DMS53 (cell line): Measurements from ENCODE around the gene CCDC117.
"Not testable (repeated sequence)": the region's sequence is repeated elsewhere in the genome, so short reads cannot be mapped to it uniquely, and the experiment has no call there.

ENCODE experiments used
- DNase-seq: peaks from one replicate; lab custom pipeline; 2025; lab: John Stamatoyannopoulos, UW

Gene CCDC117

GRCh38 chr22:28801845-28802594 lies 29.5 kb downstream of the CCDC117 start:
- peak; percentile 82 for DNase-seq

GRCh38 chr22:28802595-28803123 lies 30.2 kb downstream of the CCDC117 start:
- peak; percentile 57 for DNase-seq

- not testable (repeated sequence) for DNase-seq
Measured at GRCh38 chr22:28805426-28805825, 32.9 kb downstream of the CCDC117 start.

DNA sequence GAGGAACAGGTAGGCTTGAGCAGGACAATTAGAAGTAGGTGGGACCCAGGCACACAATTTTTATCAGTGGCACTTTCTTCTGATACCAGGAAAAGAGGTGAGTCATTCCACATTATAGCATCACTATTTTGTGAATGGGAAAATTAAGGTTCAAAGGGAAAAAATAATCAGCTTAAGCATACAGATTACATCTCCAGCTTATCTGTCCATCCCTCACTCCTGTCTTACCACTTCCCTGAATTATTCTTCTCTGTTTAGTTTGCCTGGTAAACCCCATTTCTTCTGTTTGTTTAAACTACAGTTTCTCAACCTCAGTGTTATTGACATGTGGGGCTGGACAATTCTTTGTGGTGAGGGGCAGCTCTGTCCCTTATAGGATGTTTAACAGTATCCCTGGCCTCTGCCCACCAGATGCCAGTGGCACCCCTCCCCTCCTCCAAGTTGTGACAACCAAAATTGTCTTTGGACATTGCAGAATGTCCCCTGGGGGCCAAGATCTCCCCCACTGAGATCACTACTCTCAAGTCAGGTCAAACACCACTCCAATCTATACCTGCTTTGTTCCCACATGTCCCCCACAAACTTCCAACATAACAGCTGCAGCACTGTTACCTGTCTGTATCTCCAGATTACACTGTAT lies 36.3 kb downstream of the CCDC117 start:
- no peak for DNase-seq

GRCh38 chr22:28810821-28811491 lies 38.5 kb downstream of the CCDC117 start:
- DNase-seq = no peak

GRCh38 chr22:28812516-28812915 lies 40.0 kb downstream of the CCDC117 start:
- DNase-seq = no peak

DNA sequence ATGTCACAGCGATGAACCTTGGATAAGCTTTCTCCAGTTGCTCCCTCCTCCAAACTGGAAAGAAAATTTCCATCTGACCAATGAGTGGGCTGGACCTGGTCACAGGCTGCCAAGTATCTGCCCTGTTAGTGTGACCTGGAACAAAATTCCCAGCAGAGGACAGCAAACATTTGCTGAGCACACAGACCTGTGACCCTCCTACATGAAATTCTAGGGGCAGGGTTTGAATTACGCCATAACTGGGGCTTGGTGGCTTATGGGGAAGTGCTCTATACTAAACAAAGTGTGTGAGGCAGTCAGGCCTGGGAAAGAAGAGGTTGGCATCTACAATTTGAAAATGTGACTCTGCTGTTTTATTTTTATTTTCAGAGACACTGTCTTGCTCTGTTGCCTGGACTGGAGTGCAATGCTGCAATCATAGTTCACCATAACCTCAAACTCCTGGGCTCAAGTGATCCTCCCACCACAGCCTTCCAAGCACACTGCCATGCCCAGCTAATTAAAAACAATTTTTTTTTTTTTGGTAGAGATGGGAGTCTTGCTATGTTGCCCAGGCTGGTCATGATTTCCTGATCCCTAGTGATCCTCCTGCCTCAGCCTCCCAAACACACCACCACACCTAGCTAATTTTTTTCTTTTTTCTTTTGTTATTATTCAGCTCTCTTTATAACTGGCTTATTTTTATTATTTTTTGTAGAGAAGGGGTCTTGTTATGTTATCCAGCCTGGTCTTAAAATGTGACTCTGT lies 41.5 kb downstream of the CCDC117 start:
- peak; percentile 72 for DNase-seq

DNA sequence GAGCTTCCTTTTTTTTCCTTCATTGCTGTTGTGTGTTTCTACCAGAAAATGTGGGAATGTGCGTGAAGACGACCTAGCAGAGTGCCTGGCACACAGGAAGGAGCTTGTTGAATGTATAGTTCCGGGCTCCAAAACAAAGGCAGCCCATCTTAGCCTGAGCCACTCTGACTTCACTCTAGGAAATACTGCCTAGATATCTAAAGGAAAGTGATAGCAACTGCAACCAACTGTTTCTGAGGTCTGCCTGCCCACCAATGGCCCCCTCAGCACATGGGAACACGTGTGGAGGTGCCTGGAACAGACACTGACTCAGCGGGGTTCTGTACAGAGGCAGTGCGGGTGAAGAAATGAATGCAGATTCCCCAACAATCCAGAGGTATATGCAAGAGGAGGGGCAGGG lies 42.6 kb downstream of the CCDC117 start:
- DNase-seq = peak; percentile 22

DNA sequence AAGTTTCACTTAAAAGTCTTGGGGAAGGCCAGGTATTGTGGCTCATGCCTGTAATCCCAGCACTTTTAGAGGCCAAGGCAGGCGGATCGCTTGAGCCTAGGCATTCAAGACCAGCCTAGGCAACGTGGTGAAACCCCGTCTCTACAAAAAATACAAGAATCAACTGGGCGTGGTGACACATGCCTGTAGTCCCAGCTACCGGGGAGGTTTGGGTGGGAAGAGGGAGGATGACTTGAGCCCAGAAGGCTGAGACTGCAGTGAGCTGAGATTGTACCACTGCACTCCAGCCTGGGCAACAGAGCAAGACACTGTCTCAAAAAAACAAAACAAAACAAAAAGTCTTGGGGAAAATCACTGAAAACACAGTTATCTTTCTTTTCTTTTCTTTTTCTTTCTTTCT lies 43.2 kb downstream of the CCDC117 start:
- DNase-seq = no peak

DNA sequence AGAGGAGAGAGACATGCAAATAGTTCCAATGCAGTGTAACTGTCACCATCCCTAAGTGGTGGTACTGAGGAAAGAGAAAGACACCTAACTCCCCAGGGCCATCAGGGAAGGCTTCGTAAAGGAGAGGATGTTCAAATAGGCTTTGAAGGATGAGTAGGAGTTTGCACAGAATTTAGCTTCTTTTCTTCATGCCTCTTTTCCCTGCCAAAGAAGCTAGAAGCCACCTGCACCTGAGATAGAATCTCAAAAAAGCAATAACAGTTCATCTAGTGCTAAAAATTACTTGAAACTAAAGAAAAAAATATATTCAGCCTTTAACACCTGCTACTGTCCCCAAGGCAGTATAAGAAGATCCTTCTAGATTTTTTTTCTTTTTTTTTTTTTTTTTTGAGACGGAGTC lies 44.6 kb downstream of the CCDC117 start:
- DNase-seq = no peak

DNA sequence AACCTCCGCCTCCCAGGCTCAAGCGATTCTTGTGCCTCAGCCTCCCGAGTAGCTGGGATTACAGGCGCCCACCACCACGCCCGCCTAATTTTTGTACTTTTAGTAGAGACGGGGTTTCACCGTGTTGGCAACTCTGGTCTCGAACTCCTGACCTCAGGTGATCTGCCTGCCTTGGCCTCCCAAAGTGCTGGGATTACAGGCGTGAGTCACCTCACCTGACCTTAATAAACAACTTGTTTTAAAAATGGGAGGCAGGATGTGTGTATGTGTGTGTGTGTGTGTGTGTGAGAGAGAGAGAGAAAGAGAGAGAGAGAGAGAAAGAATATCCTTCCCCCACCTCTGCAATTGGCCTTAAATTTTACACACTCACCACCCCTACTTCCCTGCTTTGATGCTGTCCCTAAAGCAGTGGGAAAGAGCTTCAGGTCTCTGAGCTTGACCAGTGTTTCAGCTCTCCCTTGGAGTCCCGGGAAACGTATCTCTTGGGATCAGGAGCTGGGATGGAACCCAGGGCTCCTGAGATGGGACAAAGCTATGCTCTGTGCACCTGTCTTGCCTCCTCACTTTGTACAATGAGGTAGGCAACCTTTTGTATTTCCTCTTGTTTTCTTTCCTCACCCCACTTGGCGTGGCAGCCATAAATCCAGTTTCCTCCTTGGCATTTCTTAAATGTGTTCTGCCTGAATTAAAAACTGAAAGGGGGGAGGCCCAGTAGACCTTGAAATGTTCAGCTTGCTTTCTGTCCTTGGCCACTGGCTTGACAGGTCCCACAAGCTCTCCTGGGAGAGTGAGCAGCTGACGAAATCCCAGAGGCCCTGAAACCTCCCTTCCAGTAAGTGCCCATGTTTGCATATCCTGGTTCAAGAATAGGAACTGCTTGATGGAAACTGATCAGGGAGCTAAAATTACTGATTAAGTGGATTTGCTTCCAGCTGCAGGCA lies 45.7 kb downstream of the CCDC117 start:
- DNase-seq = peak; percentile 89

- DNase-seq = peak; percentile 64
Measured at GRCh38 chr22:28819253-28820096, 47.0 kb downstream of the CCDC117 start.

DNA sequence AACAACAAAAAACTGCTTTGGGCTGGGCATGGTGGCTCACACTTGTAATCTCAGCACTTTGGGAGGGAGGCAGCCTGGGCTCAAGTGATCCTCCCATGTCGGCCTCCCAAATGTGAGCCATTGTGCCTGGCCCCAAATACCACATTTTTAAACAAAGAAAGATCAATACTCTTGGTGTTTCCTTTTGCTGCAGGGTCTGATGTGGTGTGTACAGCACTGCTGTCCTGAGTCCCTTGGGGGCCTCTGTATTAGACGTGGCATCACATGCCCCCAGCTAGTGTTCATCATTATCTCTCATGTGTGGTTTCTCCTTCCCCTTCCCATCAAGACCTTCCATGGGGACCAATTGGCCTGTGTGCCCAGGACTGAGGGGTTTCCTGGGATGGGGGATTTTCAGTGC lies 48.4 kb downstream of the CCDC117 start:
- DNase-seq = no peak

- no peak for DNase-seq
Measured at GRCh38 chr22:28821452-28821851, 49.0 kb downstream of the CCDC117 start.

DNA sequence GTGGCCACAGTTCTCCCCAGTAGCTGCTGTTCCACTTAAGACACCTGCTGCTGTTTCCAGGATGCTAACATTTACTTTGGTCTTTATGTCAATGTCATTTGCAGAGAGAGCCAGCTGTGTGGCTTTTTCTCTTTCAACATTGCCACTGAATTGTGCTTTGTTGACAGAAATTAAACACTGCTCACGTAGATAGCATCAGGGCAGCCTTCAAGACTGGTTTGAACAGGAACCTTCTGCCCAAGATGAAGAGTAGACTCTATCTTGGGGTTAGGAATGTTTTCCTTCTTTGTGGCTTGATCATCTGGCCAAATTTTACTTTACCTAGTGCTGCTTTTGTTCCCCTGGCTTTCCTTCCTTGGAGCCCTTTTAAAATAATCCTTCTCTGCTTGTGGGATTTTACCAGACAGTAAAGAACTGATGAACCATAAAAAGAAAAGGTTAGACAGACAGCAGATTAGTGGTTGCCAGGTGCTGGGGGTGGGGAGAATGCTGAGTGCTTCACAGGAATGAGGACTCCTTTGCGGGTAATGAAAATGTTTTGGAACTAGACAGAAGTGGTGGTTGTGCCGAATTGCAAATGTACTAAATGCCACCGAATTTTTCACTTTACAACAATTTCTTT lies 50.5 kb downstream of the CCDC117 start:
- peak; percentile 91 for DNase-seq

DNA sequence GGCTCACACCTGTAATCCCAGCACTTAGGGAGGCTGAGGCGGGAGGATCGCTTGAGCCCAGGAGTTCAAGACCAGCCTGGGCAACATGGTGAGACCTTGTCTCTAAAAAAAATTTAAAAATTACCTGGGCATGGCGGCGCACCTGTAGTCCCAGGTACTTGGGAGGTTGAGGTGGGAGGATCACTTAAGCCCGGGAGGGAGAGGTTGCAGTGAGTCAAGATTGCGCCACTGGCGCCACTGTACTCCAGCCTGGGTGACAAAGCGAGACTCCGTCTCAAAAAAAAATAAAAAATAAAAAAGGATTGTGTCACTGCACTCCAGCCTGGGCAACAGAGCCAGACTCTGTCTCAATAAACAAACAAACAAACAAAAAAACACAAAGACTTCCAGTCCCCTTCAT lies 52.0 kb downstream of the CCDC117 start:
- peak; percentile 20 for DNase-seq

- not testable (repeated sequence) for DNase-seq
Measured at GRCh38 chr22:28826430-28826829, 53.9 kb downstream of the CCDC117 start.

DNA sequence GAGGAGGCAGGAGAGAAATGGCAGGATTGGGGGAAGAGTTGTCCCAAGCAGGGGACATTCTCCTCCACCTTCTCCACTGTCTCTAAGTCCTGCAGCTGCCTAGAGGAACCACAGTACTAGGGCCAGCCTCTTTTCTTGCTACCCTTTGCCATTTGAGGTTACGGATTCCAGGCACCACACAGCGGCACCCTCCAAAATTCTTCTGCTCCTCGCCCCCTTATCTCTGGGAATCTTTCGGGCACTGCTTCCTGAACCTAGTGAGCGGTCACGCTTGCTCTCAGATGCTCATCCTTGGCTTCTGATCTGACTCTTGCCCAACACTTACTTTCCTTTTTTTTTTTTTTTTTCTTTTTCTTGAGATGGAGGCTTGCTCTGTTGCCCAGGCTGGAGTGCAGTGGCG lies 54.4 kb downstream of the CCDC117 start:
- DNase-seq = no peak

DNA sequence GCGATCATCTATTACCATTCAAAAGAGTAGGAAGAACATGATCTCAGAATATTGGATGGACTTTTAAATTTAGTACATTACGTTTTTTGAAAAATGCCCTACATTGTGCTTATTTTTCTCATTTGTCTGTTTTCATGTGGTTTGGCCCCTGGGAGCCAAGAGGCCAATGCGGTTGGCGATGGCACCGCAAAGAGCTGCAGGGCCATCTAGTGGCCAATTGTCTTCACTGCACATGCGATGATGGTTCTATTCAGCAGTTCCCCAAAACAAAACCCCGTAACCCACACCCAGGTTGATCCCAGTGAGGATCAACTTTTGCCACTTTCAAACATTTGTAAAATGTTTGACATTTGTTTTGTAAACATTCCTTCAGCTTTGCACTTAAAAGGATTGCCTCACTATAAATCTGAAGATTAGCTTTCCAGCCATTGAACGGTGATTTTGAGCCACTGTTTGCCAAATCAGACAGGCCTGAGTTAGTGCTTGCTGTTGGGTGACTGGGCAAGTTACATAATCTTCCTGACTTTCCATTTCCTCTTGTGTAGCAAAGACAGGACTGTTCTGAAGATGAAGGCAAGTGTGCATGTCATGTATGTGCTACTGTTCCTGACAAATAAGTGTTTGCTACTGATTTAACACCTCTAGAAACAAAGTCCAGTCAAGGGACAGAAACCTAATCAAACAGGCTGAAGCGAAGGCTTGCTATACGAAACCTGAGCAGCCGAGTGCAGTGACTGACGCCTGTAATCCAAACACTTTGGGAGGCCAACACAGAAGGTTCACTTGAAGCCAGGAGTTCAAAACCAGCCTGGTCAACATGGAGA lies 57.1 kb downstream of the CCDC117 start:
- DNase-seq = peak; percentile 68
